NCI-H187 (cell line): ENCODE results near the gene LILRA5.
"Not testable (repeated sequence)": the region's sequence is repeated elsewhere in the genome, so short reads cannot be mapped to it uniquely, and the experiment has no call there.

Experiments
- DNase-seq, 2 experiments: peaks; one replicate each; lab custom pipeline; 2025; lab: John Stamatoyannopoulos, UW

Gene LILRA5

GRCh38 chr19:54312436-54313377 is at the start of gene LILRA5:
TSS of gene LILRA5 (minus strand) at chr19:54313166. CDS start at chr19:54313019, 147 bp downstream.
- no peak for DNase-seq

- DNase-seq = not testable (repeated sequence)
Observed at GRCh38 chr19:54361680-54362422, 48.9 kb upstream of the LILRA5 start.

GRCh38 chr19:54359149-54359820 is 46.3 kb upstream of the LILRA5 start:
- DNase-seq = not testable (repeated sequence)

- no peak for DNase-seq
Observed at GRCh38 chr19:54357381-54357780, 44.4 kb upstream of the LILRA5 start.

GRCh38 chr19:54356444-54357056 is 43.6 kb upstream of the LILRA5 start:
- DNase-seq = no peak

- no peak for DNase-seq
Observed at GRCh38 chr19:54355675-54356074, 42.7 kb upstream of the LILRA5 start.

- DNase-seq = no peak
Observed at GRCh38 chr19:54354761-54355160, 41.8 kb upstream of the LILRA5 start.

GRCh38 chr19:54352546-54352945 is 39.6 kb upstream of the LILRA5 start:
- DNase-seq = no peak

- no peak for DNase-seq
Observed at GRCh38 chr19:54352041-54352440, 39.1 kb upstream of the LILRA5 start.

- no peak for DNase-seq
Observed at GRCh38 chr19:54351474-54351873, 38.5 kb upstream of the LILRA5 start.

- no peak for DNase-seq
Observed at GRCh38 chr19:54345938-54346386, 33.0 kb upstream of the LILRA5 start.

GRCh38 chr19:54343868-54344267 is 30.9 kb upstream of the LILRA5 start:
- no peak for DNase-seq

GRCh38 chr19:54341295-54341694 is 28.3 kb upstream of the LILRA5 start:
- no peak for DNase-seq

GRCh38 chr19:54339646-54340358 is 26.8 kb upstream of the LILRA5 start:
- no peak for DNase-seq

GRCh38 chr19:54338521-54338920 is 25.6 kb upstream of the LILRA5 start:
- DNase-seq = no peak

GRCh38 chr19:54337858-54338230 is 24.9 kb upstream of the LILRA5 start:
- no peak for DNase-seq

GRCh38 chr19:54336893-54337857 is 24.2 kb upstream of the LILRA5 start:
- DNase-seq = no peak

GRCh38 chr19:54335979-54336892 is 23.3 kb upstream of the LILRA5 start:
- no peak for DNase-seq

GRCh38 chr19:54335164-54335563 is 22.2 kb upstream of the LILRA5 start:
- DNase-seq = no peak
